C4-2B (cell line): ENCODE results near the gene EPSTI1.

Experiments
- ZFX ChIP-seq: fragments of 450-650 bp; IDR thresholded peaks from 2 replicates; pipeline ENCODE4 v1.6.1; 2017
- TF ChIP-seq, protein P1 (sequence below): fragments of 450-650 bp; conservative IDR thresholded peaks from 2 replicates; pipeline ENCODE4 v1.5.1; 2017; ENCODE audit warnings: mild to moderate bottlenecking

DNA sequence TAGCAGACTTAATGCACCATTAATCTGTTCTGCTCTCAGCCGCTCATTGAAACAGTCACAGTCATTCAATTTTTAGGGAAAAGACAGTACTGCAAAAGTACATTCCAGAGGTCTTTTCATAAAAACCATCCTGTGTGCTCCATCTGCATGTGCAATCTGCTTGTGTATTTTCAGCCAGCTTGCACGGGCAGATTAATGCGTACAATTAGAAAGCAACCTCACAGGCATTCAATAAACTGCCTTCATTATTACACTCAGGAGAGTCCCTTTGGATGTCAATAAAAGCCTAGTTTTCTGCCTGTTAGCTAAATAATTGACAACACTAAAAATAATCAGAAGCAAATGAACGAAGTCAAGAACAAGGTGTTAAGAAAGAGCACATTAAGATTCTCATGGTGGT is 41.9 kb downstream of the EPSTI1 start:
- TF ChIP-seq, protein P1, sequence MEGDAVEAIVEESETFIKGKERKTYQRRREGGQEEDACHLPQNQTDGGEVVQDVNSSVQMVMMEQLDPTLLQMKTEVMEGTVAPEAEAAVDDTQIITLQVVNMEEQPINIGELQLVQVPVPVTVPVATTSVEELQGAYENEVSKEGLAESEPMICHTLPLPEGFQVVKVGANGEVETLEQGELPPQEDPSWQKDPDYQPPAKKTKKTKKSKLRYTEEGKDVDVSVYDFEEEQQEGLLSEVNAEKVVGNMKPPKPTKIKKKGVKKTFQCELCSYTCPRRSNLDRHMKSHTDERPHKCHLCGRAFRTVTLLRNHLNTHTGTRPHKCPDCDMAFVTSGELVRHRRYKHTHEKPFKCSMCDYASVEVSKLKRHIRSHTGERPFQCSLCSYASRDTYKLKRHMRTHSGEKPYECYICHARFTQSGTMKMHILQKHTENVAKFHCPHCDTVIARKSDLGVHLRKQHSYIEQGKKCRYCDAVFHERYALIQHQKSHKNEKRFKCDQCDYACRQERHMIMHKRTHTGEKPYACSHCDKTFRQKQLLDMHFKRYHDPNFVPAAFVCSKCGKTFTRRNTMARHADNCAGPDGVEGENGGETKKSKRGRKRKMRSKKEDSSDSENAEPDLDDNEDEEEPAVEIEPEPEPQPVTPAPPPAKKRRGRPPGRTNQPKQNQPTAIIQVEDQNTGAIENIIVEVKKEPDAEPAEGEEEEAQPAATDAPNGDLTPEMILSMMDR, result no peak
- no peak for TF ChIP-seq ZFX
